Neural cell (in vitro differentiated cells): Measurements from ENCODE around the gene ZPLD1.

Source experiments
- CTCF ChIP-seq: fragments of 450-650 bp; IDR thresholded peaks from 2 replicates; pipeline ENCODE4 v1.5.1; 2014; ENCODE audit warnings: antibody characterized with exemption, mild to moderate bottlenecking, moderate library complexity; ENCODE audit not compliant: poor library complexity, severe bottlenecking
- MXI1 ChIP-seq: fragments of 450-650 bp; conservative IDR thresholded peaks from 2 replicates; pipeline ENCODE4 v1.6.1; 2014; ENCODE audit warnings: antibody characterized with exemption, mild to moderate bottlenecking; ENCODE audit not compliant: poor library complexity, severe bottlenecking
- POLR2AphosphoS5 ChIP-seq: IDR thresholded peaks from 2 replicates; pipeline ENCODE4 v1.6.1; 2012
- RAD21 ChIP-seq: fragments of 450-650 bp; conservative IDR thresholded peaks from 2 replicates; pipeline ENCODE4 v1.6.1; 2014; ENCODE audit warnings: antibody characterized with exemption, mild to moderate bottlenecking, moderate library complexity

- TF ChIP-seq RAD21 (no peak), CTCF (no peak), MXI1 (no peak), POLR2AphosphoS5 (no peak)
Measured at GRCh38 chr3:102512734-102513504, 78.1 kb downstream of the ZPLD1 start.
